Lower lobe of right lung (tissue), 2 donors: ENCODE measurements around the gene RTN1. TPM values are rescaled to one million over a fixed set of nuclear protein-coding genes. Genes with fewer than 3 reads are reported as not detected.

Source experiments
- ATAC-seq, 2 donors: fragments of 200-7000 bp; cut with Tn5 transposase; one replicate each; pipeline ENCODE4 v1.9.1; 2020 to 2022; ENCODE audit warnings: mild to moderate bottlenecking in 2 of 2, moderate library complexity in 2 of 2
- DNase-seq: peaks from one replicate; pipeline ENCODE4 v3.0.0-alpha.2; 2020
- H3K27ac ChIP-seq: fragments of 200-600 bp; one replicate; pipeline ENCODE4 v1.8.0; 2022
- H3K27me3 ChIP-seq: fragments of 200-600 bp; one replicate; pipeline ENCODE4 v1.8.0; 2022; ENCODE audit warnings: low read depth
- H3K36me3 ChIP-seq: fragments of 200-600 bp; one replicate; pipeline ENCODE4 v1.8.0; 2022; ENCODE audit warnings: mild to moderate bottlenecking
- H3K4me1 ChIP-seq: fragments of 200-600 bp; one replicate; pipeline ENCODE4 v1.8.0; 2022
- H3K4me3 ChIP-seq: fragments of 200-600 bp; one replicate; pipeline ENCODE4 v1.8.0; 2022; ENCODE audit warnings: mild to moderate bottlenecking
- H3K9me3 ChIP-seq: fragments of 200-600 bp; one replicate; pipeline ENCODE4 v1.8.0; 2022
- intact Hi-C: fragments of 100-400 bp; cut with DNase I; formaldehyde crosslinking; loops from one replicate; pipeline ENCODE4 v1.11.0; 2022
- total RNA-seq: library from RNA; stranded (reverse); fragmentation: NEBNext Ultra II Directional; extraction: Animal tissue kit (Norgen Biotek cat#: 25700); gene quantifications from one replicate; pipeline ENCODE4 v1.2.1, GENCODE V29; 2021
- TF ChIP-seq, protein P1 (sequence below): fragments of 200-600 bp; IDR thresholded peaks from one replicate; pipeline ENCODE4 v1.8.0; 2022; ENCODE audit warnings: antibody characterized with exemption, mild to moderate bottlenecking
- donor health status: DM: no; HTN: yes; CAD: no; lungs with severe emphysema.

The RTN1 gene
- total RNA-seq, 1 donor from 2014 or later, result 18.2 TPM

DNA sequence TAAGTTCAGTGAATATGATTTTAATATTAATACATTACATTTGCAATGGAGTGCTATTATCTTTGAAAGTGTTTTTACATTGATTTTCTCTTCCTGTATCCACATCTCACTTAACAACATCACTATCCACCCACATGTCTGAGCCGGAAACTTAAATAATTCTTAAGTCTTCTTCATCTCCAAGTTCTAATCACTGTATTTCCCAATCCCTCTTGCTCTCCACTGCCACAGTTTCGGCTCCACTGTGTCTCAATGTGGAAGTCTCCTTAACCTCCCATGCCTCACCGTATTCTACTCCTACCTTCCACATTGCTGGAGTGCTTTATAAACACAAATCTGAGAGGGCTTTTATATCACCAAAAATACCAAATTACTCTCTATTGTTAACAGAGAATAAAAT lies 25.3 kb downstream of the RTN1 start:
- Histone ChIP-seq H3K27me3 (no peaks in the 10 kb centered on the region), H3K4me1 (no peaks in the 10 kb centered on the region), H3K9me3 (no peaks in the 10 kb centered on the region), H3K4me3 (no peak overlapping the region), H3K27ac (no peak overlapping the region), H3K36me3 (no peaks in the 10 kb centered on the region)
- intact Hi-C loops, result no loop called here
- DNase-seq (no peak), ATAC-seq (no peak)
- TF ChIP-seq, protein P1, sequence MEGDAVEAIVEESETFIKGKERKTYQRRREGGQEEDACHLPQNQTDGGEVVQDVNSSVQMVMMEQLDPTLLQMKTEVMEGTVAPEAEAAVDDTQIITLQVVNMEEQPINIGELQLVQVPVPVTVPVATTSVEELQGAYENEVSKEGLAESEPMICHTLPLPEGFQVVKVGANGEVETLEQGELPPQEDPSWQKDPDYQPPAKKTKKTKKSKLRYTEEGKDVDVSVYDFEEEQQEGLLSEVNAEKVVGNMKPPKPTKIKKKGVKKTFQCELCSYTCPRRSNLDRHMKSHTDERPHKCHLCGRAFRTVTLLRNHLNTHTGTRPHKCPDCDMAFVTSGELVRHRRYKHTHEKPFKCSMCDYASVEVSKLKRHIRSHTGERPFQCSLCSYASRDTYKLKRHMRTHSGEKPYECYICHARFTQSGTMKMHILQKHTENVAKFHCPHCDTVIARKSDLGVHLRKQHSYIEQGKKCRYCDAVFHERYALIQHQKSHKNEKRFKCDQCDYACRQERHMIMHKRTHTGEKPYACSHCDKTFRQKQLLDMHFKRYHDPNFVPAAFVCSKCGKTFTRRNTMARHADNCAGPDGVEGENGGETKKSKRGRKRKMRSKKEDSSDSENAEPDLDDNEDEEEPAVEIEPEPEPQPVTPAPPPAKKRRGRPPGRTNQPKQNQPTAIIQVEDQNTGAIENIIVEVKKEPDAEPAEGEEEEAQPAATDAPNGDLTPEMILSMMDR, result no peak

DNA sequence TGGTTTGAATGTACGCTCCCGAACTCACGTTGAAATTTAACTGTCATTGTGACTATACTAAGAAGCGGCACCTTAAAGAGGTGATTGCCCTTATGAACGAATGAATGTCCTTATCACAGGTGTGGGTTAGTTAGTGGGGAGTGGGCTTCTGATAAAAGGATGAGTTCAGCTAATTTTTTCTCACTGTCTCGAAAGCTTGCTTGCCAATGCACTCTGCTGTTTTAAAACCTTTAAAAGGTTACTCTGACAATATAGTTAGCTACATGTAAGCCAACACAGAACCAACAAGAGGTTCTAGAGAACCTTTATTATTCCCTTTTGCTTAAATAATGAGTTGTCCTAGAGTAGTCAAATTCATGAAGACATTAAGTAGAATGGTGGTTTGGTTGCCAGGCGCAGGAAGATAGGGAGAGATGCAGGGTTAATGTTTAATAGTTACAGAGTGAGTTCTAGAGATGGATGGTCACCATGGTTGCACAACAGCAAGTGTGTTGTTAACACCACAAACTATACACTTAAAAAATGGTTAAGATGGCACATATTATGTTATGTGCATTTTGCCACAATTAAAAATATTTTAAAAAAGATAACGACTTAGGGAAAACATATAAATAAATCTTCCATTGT lies 26.3 kb downstream of the RTN1 start:
- no peaks in the 10 kb centered on the region for H3K27me3 ChIP-seq
- ATAC-seq (no peak), DNase-seq (no peak)
- no peaks in the 10 kb centered on the region for H3K4me1 ChIP-seq
- no peaks in the 10 kb centered on the region for H3K9me3 ChIP-seq
- H3K27ac ChIP-seq, result no peak overlapping the region
- H3K4me3 ChIP-seq, result no peak overlapping the region
- no peaks in the 10 kb centered on the region for H3K36me3 ChIP-seq
- intact Hi-C loops, result no loop called here
- TF ChIP-seq, protein P1, result no peak

DNA sequence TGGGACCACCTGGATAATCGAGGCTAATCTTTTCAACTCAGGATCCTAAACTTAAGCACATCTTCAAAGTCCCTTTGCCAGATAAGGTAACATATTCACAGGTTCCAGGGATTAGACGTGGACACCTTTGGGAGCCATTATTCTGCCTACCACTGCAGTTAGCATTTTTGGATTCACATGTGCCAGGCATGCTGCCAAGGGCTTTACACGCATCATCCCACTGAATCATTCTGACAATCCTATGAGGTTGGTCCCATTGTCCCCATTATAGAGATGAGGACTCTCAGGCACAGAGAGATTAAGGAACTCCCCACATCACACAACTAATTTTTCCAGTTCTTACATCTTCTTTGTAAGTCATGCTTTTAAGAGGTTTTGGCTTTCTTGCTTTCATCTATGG lies 34.5 kb downstream of the RTN1 start:
- intact Hi-C loops, result no loop called here
- H3K9me3 ChIP-seq, result no peaks in the 10 kb centered on the region
- no peaks in the 10 kb centered on the region for H3K4me1 ChIP-seq
- no peak overlapping the region for H3K4me3 ChIP-seq
- H3K27me3 ChIP-seq, result no peaks in the 10 kb centered on the region
- no peak for ATAC-seq
- no peak for DNase-seq
- H3K27ac ChIP-seq, result no peak overlapping the region
- TF ChIP-seq, protein P1, result no peak
- no peaks in the 10 kb centered on the region for H3K36me3 ChIP-seq

DNA sequence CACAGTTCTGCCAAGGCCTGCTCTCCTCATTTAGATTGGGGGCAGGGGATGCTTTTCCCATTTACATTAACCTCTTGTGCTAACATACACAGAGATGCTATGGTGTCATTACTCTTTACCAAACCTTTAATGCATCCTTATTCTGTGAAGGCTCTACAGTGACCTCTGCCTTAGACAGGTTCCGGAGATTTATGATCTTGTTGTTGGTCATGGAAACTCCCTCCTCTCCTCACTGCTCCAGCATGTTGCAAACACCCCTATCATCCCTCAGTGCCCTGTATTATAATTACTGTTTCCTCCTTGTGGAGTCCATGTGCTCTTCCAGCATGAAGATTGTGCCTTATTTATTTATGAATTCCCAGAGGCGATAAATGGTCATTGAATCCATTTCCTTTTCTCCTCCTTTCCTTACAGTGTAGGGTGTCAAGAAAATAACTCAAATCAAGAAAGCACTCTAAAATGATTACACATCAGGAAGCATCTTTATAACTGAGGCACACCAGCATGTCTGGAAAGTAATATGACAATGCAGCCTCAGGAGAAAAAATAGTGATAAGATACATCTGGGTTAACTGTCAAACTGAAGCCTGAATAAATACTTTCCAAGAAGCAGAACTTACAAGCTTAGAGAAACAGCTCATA lies 37.8 kb downstream of the RTN1 start:
- no peak for DNase-seq
- Histone ChIP-seq H3K27ac (no peak overlapping the region), H3K9me3 (no peaks in the 10 kb centered on the region), H3K27me3 (no peaks in the 10 kb centered on the region), H3K36me3 (no peaks in the 10 kb centered on the region), H3K4me3 (no peak overlapping the region), H3K4me1 (no peaks in the 10 kb centered on the region)
- TF ChIP-seq, protein P1, result no peak
- ATAC-seq, result no peak
- intact Hi-C loops, result no loop called here

DNA sequence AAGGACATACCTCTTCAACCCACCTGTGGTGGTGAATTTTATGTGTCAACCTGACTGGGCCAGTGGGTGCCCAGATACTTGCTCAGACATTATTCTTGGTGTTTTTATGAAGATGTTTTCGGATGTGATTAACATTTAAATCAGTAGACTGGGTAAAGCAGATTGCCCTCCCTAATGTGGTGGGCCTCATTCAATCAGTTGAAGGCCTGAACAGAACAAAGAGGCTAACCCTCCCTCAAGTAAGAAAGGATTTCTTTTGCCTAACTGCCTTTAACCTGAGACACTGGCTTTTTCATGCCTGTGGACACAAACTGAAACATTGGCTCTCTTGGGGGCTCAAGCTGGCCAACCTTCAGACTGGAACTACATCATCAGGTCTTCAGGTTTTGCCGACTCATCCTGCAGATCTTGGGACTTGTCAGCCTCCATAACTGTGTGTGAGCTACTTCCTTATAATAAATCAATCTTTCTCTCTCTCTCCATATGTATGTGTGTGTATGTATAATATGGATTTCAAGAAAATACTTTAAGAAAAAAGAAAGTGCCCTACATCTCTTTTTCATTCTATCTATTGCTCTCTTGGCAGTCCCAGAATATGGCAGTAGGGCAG lies 39.4 kb downstream of the RTN1 start:
- H3K27me3 ChIP-seq, result no peaks in the 10 kb centered on the region
- no peak overlapping the region for H3K4me3 ChIP-seq
- no peaks in the 10 kb centered on the region for H3K4me1 ChIP-seq
- H3K9me3 ChIP-seq, result no peaks in the 10 kb centered on the region
- no peaks in the 10 kb centered on the region for H3K36me3 ChIP-seq
- ATAC-seq (no peak), DNase-seq (no peak)
- TF ChIP-seq, protein P1, result no peak
- H3K27ac ChIP-seq, result no peak overlapping the region
- intact Hi-C loops, result no loop called here
